K562 (cell line): ENCODE results near the gene CFAP410. TPM values are rescaled to one million over a fixed set of nuclear protein-coding genes. Genes with fewer than 3 reads are reported as not detected.
A peak's percentile ranks its signal among the peaks of the same experiment; 100 is the strongest.

Experiments used
- CUX1 ChIP-seq: fragments of 200-800 bp; sonication (Bioruptor generic); IDR thresholded peaks from 2 replicates; pipeline ENCODE4 v1.6.1; 2016; ENCODE audit warnings: missing genetic modification characterization, missing compliant biosample characterization
- MLX ChIP-seq, 2 experiments: fragments of 450-650 bp in 1 of 2; sonication (generic) in 1 of 2; formaldehyde crosslinking; conservative IDR thresholded peaks; 2 replicates each; pipeline versions ENCODE4 v1.4.0 to v1.8.1; 2020 to 2022; ENCODE audit warnings: mild to moderate bottlenecking in 1 of 2, missing genetic modification reagents in 1 of 2
- PCBP1 ChIP-seq: fragments of 200-400 bp; formaldehyde crosslinking; IDR thresholded peaks from 2 replicates; pipeline ENCODE4 v1.6.1; 2018; ENCODE audit warnings: mild to moderate bottlenecking, low read depth, low read length; ENCODE audit not compliant: poor library complexity, severe bottlenecking
- TRIM25 ChIP-seq: fragments of 450-650 bp; IDR thresholded peaks from 2 replicates; pipeline ENCODE4 v1.7.0; 2016; ENCODE audit warnings: borderline replicate concordance
- polyA plus RNA-seq, 8 experiments: library from polyadenylated mRNA; depleted of rRNA in 4 of 8; stranded (reverse) in 5 of 8; unstranded in 3 of 8; fragments of >200 nt; fragmentation: Nextera tagmentation in 2 of 8; fragmentation: Illumina TruSeq in 1 of 8; extraction: Ambion mirVana in 2 of 8; extraction: Trizol in 1 of 8; gene quantifications; 2 replicates each; pipeline versions ENCODE4 v1.2.1 to v1.2.3, GENCODE V29; 2011 to 2014; ENCODE audit warnings: inconsistent platforms in 1 of 8, missing spikeins in 1 of 8
- total RNA-seq, 7 experiments: library from RNA; depleted of rRNA in 6 of 7; stranded (reverse); fragments of >200 nt in 6 of 7; fragmentation: Illumina TruSeq in 2 of 7; extraction: Trizol in 2 of 7; gene quantifications; 2 replicates each; pipeline versions ENCODE4 v1.2.1 to v1.2.3, GENCODE V29; 2011 to 2021; ENCODE audit warnings: low replicate concordance in 1 of 7
- TF ChIP-seq, protein P1 (sequence below): fragments of 450-650 bp; IDR thresholded peaks from 2 replicates; pipeline ENCODE4 v1.6.1; 2018; ENCODE audit not compliant: partially characterized antibody
- TF ChIP-seq, protein P2 (sequence below): conservative IDR thresholded peaks from 2 replicates; pipeline ENCODE4 v1.6.1; 2011; ENCODE audit warnings: low read depth, mild to moderate bottlenecking, low read length; ENCODE audit not compliant: control insufficient read depth
- TF ChIP-seq, protein P3 (sequence below), 3 experiments: fragments of 200-800 bp in 1 of 3; sonication (Bioruptor generic) in 1 of 3; sonication (generic) in 1 of 3; formaldehyde crosslinking in 1 of 3; IDR thresholded peaks; 2 replicates each; pipeline versions ENCODE4 v1.6.1 to v1.8.0; 2016 to 2022; ENCODE audit warnings: mild to moderate bottlenecking in 2 of 3, missing compliant biosample characterization in 2 of 3, missing genetic modification characterization in 2 of 3, missing genetic modification reagents in 1 of 3

Gene CFAP410
- total and polyA plus RNA-seq, 9 of the 15 experiments (the other 6 are each of a cell fraction or from before 2014, with no cell fraction given): 0.07 to 17.3 (median 2.3) TPM

DNA sequence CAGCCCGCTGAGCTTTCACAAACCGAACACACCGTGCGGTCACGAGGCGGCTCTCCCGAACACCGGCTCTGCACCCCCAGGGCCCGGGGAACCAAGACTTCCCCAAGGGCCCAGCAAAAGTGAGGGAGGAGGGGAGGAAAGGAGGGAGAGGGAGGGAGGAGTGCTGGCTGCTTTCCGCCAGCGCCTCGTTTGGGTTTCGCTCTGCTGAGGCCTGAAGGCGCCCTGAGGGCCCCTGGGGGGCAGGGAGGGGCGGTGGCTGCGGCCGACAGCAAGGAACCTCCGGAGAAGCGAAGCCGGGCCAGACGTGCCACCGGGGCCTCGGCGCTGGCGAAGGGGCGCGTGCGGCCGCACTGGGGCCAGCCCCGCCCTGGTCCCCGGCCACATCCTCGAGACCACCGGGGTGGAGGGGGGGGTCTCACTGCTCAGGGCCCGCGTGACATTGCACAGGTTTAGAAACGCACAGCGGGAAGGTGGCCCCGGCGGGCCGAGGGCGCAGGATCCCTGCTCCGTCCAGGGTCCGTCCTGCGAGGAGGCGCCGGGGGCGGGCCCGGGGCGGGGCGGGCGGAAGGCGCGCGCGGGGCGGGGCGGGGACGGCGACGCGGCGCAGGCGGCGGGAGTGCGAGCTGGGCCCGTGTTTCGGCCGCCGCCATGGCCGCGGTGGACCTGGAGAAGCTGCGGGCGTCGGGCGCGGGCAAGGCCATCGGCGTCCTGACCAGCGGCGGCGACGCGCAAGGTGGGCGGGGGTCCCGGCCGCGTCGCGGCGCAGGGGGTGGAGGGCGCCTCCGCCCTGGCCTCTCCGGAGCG, 39.5 kb downstream of the CFAP410 start, which contains the start of gene PFKL (continued):
- TF ChIP-seq, protein P1, sequence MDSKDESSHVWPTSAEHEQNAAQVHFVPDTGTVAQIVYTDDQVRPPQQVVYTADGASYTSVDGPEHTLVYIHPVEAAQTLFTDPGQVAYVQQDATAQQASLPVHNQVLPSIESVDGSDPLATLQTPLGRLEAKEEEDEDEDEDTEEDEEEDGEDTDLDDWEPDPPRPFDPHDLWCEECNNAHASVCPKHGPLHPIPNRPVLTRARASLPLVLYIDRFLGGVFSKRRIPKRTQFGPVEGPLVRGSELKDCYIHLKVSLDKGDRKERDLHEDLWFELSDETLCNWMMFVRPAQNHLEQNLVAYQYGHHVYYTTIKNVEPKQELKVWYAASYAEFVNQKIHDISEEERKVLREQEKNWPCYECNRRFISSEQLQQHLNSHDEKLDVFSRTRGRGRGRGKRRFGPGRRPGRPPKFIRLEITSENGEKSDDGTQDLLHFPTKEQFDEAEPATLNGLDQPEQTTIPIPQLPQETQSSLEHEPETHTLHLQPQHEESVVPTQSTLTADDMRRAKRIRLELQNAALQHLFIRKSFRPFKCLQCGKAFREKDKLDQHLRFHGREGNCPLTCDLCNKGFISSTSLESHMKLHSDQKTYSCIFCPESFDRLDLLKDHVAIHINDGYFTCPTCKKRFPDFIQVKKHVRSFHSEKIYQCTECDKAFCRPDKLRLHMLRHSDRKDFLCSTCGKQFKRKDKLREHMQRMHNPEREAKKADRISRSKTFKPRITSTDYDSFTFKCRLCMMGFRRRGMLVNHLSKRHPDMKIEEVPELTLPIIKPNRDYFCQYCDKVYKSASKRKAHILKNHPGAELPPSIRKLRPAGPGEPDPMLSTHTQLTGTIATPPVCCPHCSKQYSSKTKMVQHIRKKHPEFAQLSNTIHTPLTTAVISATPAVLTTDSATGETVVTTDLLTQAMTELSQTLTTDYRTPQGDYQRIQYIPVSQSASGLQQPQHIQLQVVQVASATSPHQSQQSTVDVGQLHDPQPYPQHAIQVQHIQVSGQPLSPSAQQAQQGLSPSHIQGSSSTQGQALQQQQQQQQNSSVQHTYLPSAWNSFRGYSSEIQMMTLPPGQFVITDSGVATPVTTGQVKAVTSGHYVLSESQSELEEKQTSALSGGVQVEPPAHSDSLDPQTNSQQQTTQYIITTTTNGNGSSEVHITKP: peak; percentile 45
- TF ChIP-seq CUX1 (CRISPR knock-in tag) (no peak), MLX (CRISPR knock-in tag; conservative IDR thresholded peaks at IDR 0.05) (no peak; a peak in 1 of 4 replicates), PCBP1 (peak; percentile 64), TRIM25 (no peak)
- TF ChIP-seq, protein P2, sequence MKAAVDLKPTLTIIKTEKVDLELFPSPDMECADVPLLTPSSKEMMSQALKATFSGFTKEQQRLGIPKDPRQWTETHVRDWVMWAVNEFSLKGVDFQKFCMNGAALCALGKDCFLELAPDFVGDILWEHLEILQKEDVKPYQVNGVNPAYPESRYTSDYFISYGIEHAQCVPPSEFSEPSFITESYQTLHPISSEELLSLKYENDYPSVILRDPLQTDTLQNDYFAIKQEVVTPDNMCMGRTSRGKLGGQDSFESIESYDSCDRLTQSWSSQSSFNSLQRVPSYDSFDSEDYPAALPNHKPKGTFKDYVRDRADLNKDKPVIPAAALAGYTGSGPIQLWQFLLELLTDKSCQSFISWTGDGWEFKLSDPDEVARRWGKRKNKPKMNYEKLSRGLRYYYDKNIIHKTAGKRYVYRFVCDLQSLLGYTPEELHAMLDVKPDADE: 0 out of 2 replicates have a peak, but pooled peaks have one; percentile 49
- TF ChIP-seq, protein P3, sequence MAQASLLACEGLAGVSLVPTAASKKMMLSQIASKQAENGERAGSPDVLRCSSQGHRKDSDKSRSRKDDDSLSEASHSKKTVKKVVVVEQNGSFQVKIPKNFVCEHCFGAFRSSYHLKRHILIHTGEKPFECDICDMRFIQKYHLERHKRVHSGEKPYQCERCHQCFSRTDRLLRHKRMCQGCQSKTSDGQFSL (CRISPR knock-in tag; IDR thresholded peaks at IDR 0.05): peak; percentile 66; the same call in 1 of the 2 replicates
- TF ChIP-seq, protein P3 (tag; IDR thresholded peaks at IDR 0.05): peak in 1 of 2 experiments; percentile 58; a peak in 1 of 4 replicates
